Ascending aorta (tissue), 2 donors: ENCODE data around the gene SPOPL. TPM values are rescaled to one million over a fixed set of nuclear protein-coding genes. Genes with fewer than 3 reads are reported as not detected.

ENCODE experiments used
- DNase-seq, 2 donors: peaks; one replicate each; pipeline ENCODE4 v3.0.0-alpha.2; 2019; ENCODE audit warnings: low spot score in 2 of 2
- H3K27ac ChIP-seq, 2 donors: fragments of 200-600 bp; sonication (generic); one replicate each; pipeline ENCODE4 v1.5.1; 2016 to 2017; ENCODE audit warnings: mild to moderate bottlenecking in 1 of 2
- H3K27me3 ChIP-seq: fragments of 200-600 bp; sonication (generic); one replicate; pipeline ENCODE4 v1.5.1; 2017
- H3K36me3 ChIP-seq, 2 donors: fragments of 200-600 bp; sonication (generic); one replicate each; pipeline ENCODE4 v1.5.1; 2016
- H3K4me1 ChIP-seq, 2 donors: fragments of 200-600 bp; sonication (generic); one replicate each; pipeline ENCODE4 v1.5.1; 2016 to 2017; ENCODE audit warnings: mild to moderate bottlenecking in 1 of 2
- H3K4me3 ChIP-seq, 2 donors: fragments of 200-600 bp; sonication (generic); one replicate each; pipeline ENCODE4 v1.5.1; 2016 to 2017; ENCODE audit warnings: mild to moderate bottlenecking in 1 of 2
- H3K9me3 ChIP-seq, 2 donors: fragments of 200-600 bp; sonication (generic); one replicate each; pipeline ENCODE4 v1.5.1; 2016
- CTCF ChIP-seq, 3 experiments: fragments of 200-600 bp in 2 of 3; fragments of 450-650 bp in 1 of 3; sonication (generic) in 2 of 3; IDR thresholded peaks; one replicate each; pipeline ENCODE4 v1.5.1; 2016 to 2019; ENCODE audit warnings: antibody characterized with exemption in 3 of 3, mild to moderate bottlenecking in 1 of 3, moderate library complexity in 1 of 3
- intact Hi-C: fragments of 100-400 bp; cut with DNase I; formaldehyde crosslinking; loops from one replicate; pipeline ENCODE4 v1.15.1; 2023
- total RNA-seq: library from RNA; depleted of rRNA; stranded (reverse); fragments of >200 nt; gene quantifications from one replicate; pipeline ENCODE4 v1.1.0, GENCODE V29; 2016

SPOPL gene
- total RNA-seq, 1 donor from 2014 or later: 9.0 TPM

GRCh38 chr2:138617026-138617425 lies 115.5 kb downstream of the SPOPL start:
- Histone ChIP-seq H3K4me3 (no peak overlapping the region), H3K4me1 (no peaks in the 10 kb centered on the region), H3K9me3 (no peaks in the 10 kb centered on the region), H3K36me3 (no peaks in the 10 kb centered on the region), H3K27ac (no peak overlapping the region), H3K27me3 (no peaks in the 10 kb centered on the region)
- intact Hi-C loops: no loop called here
- no peak for TF ChIP-seq CTCF (IDR thresholded peaks at IDR 0.05)
- no peak for DNase-seq

GRCh38 chr2:138618971-138619370 lies 117.4 kb downstream of the SPOPL start:
- no peaks in the 10 kb centered on the region for H3K27me3 ChIP-seq
- intact Hi-C loops: no loop called here

GRCh38 chr2:138620431-138620830 lies 118.9 kb downstream of the SPOPL start:
- DNase-seq: no peak
- Histone ChIP-seq H3K27me3 (no peaks in the 10 kb centered on the region), H3K27ac (no peak overlapping the region), H3K9me3 (no peaks in the 10 kb centered on the region), H3K4me1 (no peaks in the 10 kb centered on the region), H3K4me3 (no peak overlapping the region), H3K36me3 (no peaks in the 10 kb centered on the region)
- intact Hi-C loops: no loop called here
- no peak for TF ChIP-seq CTCF (IDR thresholded peaks at IDR 0.05)

More at GRCh38 chr2:138618971-138619370, 117.4 kb downstream of the SPOPL start:
- H3K4me1 ChIP-seq: no peaks in the 10 kb centered on the region
- no peak overlapping the region for H3K27ac ChIP-seq
- no peak overlapping the region for H3K4me3 ChIP-seq
- no peaks in the 10 kb centered on the region for H3K9me3 ChIP-seq
- no peaks in the 10 kb centered on the region for H3K36me3 ChIP-seq
- no peak for TF ChIP-seq CTCF (IDR thresholded peaks at IDR 0.05)
- DNase-seq: no peak

GRCh38 chr2:138621139-138621538 lies 119.6 kb downstream of the SPOPL start:
- Histone ChIP-seq H3K4me1 (no peaks in the 10 kb centered on the region), H3K9me3 (no peaks in the 10 kb centered on the region), H3K36me3 (no peaks in the 10 kb centered on the region), H3K27me3 (no peaks in the 10 kb centered on the region), H3K27ac (no peak overlapping the region), H3K4me3 (no peak overlapping the region)
- intact Hi-C loops: no loop called here
- no peak for TF ChIP-seq CTCF (IDR thresholded peaks at IDR 0.05)
- DNase-seq: no peak

- no peaks in the 10 kb centered on the region for H3K27me3 ChIP-seq
- DNase-seq: no peak
- no peaks in the 10 kb centered on the region for H3K36me3 ChIP-seq
- intact Hi-C loops: no loop called here
- TF ChIP-seq CTCF (IDR thresholded peaks at IDR 0.05): no peak
- H3K9me3 ChIP-seq: no peaks in the 10 kb centered on the region
- no peak overlapping the region for H3K27ac ChIP-seq
- H3K4me1 ChIP-seq: no peaks in the 10 kb centered on the region
- H3K4me3 ChIP-seq: no peak overlapping the region
These were observed 121.0 kb downstream of the SPOPL start for GRCh38 chr2:138622613-138623012.
